WTC11 (cell line): ENCODE data around the gene CCDC51. TPM values are rescaled to one million over a fixed set of nuclear protein-coding genes. Genes with fewer than 3 reads are reported as not detected.

Experiments used
- ATAC-seq: fragments of 200-7000 bp; cut with Tn5 transposase; 2 replicates; pipeline ENCODE4 v1.10.0; 2021; ENCODE audit warnings: mild to moderate bottlenecking, moderate library complexity
- CTCF ChIA-PET: fragments of 300-600 bp; sonication (Branson Sonifier 250); formaldehyde crosslinking; loops from one replicate; lab custom pipeline; 2021; ENCODE audit warnings: antibody characterized with exemption; lab: Charles Lee
- POLR2A ChIA-PET: fragments of 350-600 bp; sonication (Branson Sonifier 250); formaldehyde crosslinking; loops from one replicate; lab custom pipeline; 2021; ENCODE audit warnings: antibody characterized with exemption; lab: Charles Lee
- DNase-seq: peaks from one replicate; pipeline ENCODE4 v3.0.0; 2021; ENCODE audit warnings: low spot score
- H3K27ac Mint-ChIP-seq: 2 replicates; pipeline ENCODE4 v1.8.0; 2021; ENCODE audit warnings: mixed read lengths
- H3K27me3 Mint-ChIP-seq: 2 replicates; pipeline ENCODE4 v1.8.0; 2021; ENCODE audit warnings: low read depth, mild to moderate bottlenecking, moderate library complexity, mixed read lengths
- H3K36me3 Mint-ChIP-seq: 2 replicates; pipeline ENCODE4 v1.8.0; 2021; ENCODE audit warnings: mixed read lengths
- H3K4me1 Mint-ChIP-seq: 2 replicates; pipeline ENCODE4 v1.8.0; 2022; ENCODE audit warnings: mixed read lengths
- H3K4me3 Mint-ChIP-seq: 2 replicates; pipeline ENCODE4 v1.8.0; 2021; ENCODE audit warnings: mild to moderate bottlenecking, moderate library complexity, mixed read lengths
- H3K9me3 Mint-ChIP-seq: 2 replicates; pipeline ENCODE4 v1.8.0; 2021; ENCODE audit warnings: mixed read lengths
- ATF6 ChIP-seq: sonication (generic); formaldehyde crosslinking; IDR thresholded peaks from 2 replicates; pipeline ENCODE4 v1.8.1; 2023; ENCODE audit warnings: mild to moderate bottlenecking, missing genetic modification reagents
- CREB1 ChIP-seq: sonication (generic); formaldehyde crosslinking; IDR thresholded peaks from 2 replicates; pipeline ENCODE4 v1.8.0; 2023; ENCODE audit warnings: mild to moderate bottlenecking, missing genetic modification reagents
- ERG ChIP-seq: fragments of 250-450 bp; sonication (Bioruptor Pico); IDR thresholded peaks from 2 replicates; pipeline ENCODE4 v1.8.0; 2021; ENCODE audit warnings: mild to moderate bottlenecking
- FOXJ3 ChIP-seq: sonication (generic); formaldehyde crosslinking; IDR thresholded peaks from 2 replicates; pipeline ENCODE4 v1.9.0; 2021; ENCODE audit warnings: missing genetic modification reagents, mild to moderate bottlenecking, borderline replicate concordance
- FOXK1 ChIP-seq: sonication (generic); formaldehyde crosslinking; IDR thresholded peaks from 2 replicates; pipeline ENCODE4 v1.8.0; 2022; ENCODE audit warnings: mild to moderate bottlenecking, moderate library complexity, missing genetic modification reagents
- FOXP1 ChIP-seq: sonication (generic); formaldehyde crosslinking; IDR thresholded peaks from 2 replicates; pipeline ENCODE4 v1.8.0; 2022; ENCODE audit warnings: missing genetic modification reagents, mild to moderate bottlenecking, moderate library complexity, borderline replicate concordance
- JAZF1 ChIP-seq: fragments of 250-450 bp; sonication (Bioruptor Pico); IDR thresholded peaks from 2 replicates; pipeline ENCODE4 v1.9.0; 2021; ENCODE audit warnings: moderate library complexity, mild to moderate bottlenecking, inconsistent platforms
- KAT7 ChIP-seq: sonication (generic); formaldehyde crosslinking; IDR thresholded peaks from 2 replicates; pipeline ENCODE4 v1.8.1; 2023; ENCODE audit warnings: missing genetic modification reagents, mild to moderate bottlenecking, borderline replicate concordance
- OVOL2 ChIP-seq: fragments of 250-450 bp; sonication (Bioruptor Pico); IDR thresholded peaks from 2 replicates; pipeline ENCODE4 v1.9.0; 2021; ENCODE audit warnings: mild to moderate bottlenecking, borderline replicate concordance
- PRRX2 ChIP-seq: fragments of 250-450 bp; sonication (Bioruptor Pico); IDR thresholded peaks from 2 replicates; pipeline ENCODE4 v1.8.0; 2021; ENCODE audit warnings: mild to moderate bottlenecking
- SMAD3 ChIP-seq: sonication (generic); formaldehyde crosslinking; IDR thresholded peaks from 2 replicates; pipeline ENCODE4 v1.8.0; 2022; ENCODE audit warnings: missing genetic modification reagents, mild to moderate bottlenecking, borderline replicate concordance
- TEAD1 ChIP-seq: sonication (generic); formaldehyde crosslinking; IDR thresholded peaks from 2 replicates; pipeline ENCODE4 v1.8.0; 2022; ENCODE audit warnings: mild to moderate bottlenecking, missing genetic modification reagents
- ZNF121 ChIP-seq: sonication (generic); formaldehyde crosslinking; IDR thresholded peaks from 2 replicates; pipeline ENCODE4 v1.8.0; 2023; ENCODE audit warnings: missing genetic modification reagents
- ZNF423 ChIP-seq: fragments of 250-450 bp; sonication (Bioruptor Pico); IDR thresholded peaks from 2 replicates; pipeline ENCODE4 v2.1.2; 2022; ENCODE audit warnings: mild to moderate bottlenecking, moderate library complexity
- total RNA-seq: library from RNA; stranded (reverse); gene quantifications from 3 replicates; pipeline ENCODE4 v1.2.3, GENCODE V29; 2021
- TF ChIP-seq, protein P1 (sequence below): sonication (generic); formaldehyde crosslinking; IDR thresholded peaks from 2 replicates; pipeline ENCODE4 v1.8.0; 2022; ENCODE audit warnings: mild to moderate bottlenecking, missing genetic modification reagents
- TF ChIP-seq, protein P2 (sequence below): sonication (generic); formaldehyde crosslinking; IDR thresholded peaks from 2 replicates; pipeline ENCODE4 v1.8.1; 2023; ENCODE audit warnings: mild to moderate bottlenecking, missing genetic modification reagents, borderline replicate concordance
- TF ChIP-seq, protein P3 (sequence below): sonication (generic); formaldehyde crosslinking; IDR thresholded peaks from 2 replicates; pipeline ENCODE4 v1.8.0; 2023; ENCODE audit warnings: mild to moderate bottlenecking, missing genetic modification reagents
- TF ChIP-seq, protein P4 (sequence below): sonication (generic); formaldehyde crosslinking; IDR thresholded peaks from 2 replicates; pipeline ENCODE4 v1.8.0; 2022; ENCODE audit warnings: mild to moderate bottlenecking, missing genetic modification reagents

The CCDC51 gene
- total RNA-seq, 1 experiment from 2014 or later = 25.1 TPM

DNA sequence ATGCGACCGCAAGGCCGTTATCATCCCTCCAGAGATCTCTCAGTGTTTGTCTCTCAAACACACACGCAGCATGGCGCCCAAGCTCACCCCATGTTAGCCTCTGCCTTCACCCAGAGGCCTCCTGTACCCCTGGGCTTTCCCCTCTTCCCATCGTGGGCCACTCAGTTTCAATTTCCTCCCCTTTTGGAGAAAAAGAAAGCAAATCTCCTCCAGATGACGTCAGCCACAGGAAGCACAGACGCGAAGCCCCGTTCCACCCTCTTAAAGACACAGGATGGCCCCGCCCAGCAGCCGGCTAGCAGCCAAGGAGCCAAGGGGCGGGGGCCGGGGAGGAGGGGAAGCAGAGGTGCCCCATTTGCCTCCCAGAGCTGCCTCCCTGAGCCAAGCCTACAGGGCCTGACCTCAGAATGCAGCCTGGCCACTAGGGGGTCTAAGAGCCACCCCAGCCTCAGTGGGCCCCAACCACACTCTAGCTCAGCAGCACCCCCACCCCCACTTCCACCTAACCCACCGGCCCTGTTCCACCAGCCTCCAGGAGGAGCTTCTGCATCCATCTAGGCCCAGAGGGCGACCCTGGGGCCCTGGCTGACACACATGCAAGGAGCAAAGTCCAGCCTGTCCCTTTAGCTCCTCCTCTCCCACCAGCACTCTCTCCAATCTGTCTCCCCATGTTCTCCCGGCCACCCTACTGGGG is 33.2 kb upstream of the CCDC51 start (continued):
- TF ChIP-seq ZNF423 (CRISPR knock-in tag) = peak; percentile 90
- TF ChIP-seq FOXP1 = peak; percentile 60; the same call in 1 of the 2 replicates
- TF ChIP-seq CREB1 (CRISPR knock-in tag) = no peak
- TF ChIP-seq, protein P1, sequence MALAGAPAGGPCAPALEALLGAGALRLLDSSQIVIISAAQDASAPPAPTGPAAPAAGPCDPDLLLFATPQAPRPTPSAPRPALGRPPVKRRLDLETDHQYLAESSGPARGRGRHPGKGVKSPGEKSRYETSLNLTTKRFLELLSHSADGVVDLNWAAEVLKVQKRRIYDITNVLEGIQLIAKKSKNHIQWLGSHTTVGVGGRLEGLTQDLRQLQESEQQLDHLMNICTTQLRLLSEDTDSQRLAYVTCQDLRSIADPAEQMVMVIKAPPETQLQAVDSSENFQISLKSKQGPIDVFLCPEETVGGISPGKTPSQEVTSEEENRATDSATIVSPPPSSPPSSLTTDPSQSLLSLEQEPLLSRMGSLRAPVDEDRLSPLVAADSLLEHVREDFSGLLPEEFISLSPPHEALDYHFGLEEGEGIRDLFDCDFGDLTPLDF = 0 out of 2 replicates have a peak, but pooled peaks have one; percentile 18
- peak; percentile 78; the same call in 1 of the 2 replicates for TF ChIP-seq TEAD1 (CRISPR knock-in tag)
- no peak for TF ChIP-seq JAZF1 (CRISPR knock-in tag)
- TF ChIP-seq ERG (CRISPR knock-in tag) = no peak
- TF ChIP-seq, all 79 proteins: peak for 11

DNA sequence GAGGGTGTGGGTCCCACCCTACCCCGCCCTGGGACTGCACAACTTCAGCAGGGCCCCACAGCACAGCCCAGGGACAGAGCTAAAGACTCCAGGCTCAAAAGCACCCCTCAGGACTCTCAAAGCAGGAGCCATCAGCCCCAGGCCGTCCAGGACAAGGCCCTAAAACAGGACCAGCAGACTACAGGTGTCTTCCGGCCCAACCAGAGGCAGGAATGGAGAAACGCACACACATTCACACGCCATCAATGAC is 32.7 kb upstream of the CCDC51 start:
- H3K4me3 Mint-ChIP-seq = peak overlapping the region; percentile 91
- H3K4me1 Mint-ChIP-seq = peaks cover 27% of the 10 kb centered on the region
- TF ChIP-seq TEAD1 (CRISPR knock-in tag) (no peak), FOXJ3 (CRISPR knock-in tag) (no peak), PRRX2 (CRISPR knock-in tag) (no peak), FOXK1 (CRISPR knock-in tag) (no peak), FOXP1 (no peak), SMAD3 (CRISPR knock-in tag) (no peak), KAT7 (CRISPR knock-in tag) (no peak), OVOL2 (CRISPR knock-in tag) (no peak)
- TF ChIP-seq, protein P2, sequence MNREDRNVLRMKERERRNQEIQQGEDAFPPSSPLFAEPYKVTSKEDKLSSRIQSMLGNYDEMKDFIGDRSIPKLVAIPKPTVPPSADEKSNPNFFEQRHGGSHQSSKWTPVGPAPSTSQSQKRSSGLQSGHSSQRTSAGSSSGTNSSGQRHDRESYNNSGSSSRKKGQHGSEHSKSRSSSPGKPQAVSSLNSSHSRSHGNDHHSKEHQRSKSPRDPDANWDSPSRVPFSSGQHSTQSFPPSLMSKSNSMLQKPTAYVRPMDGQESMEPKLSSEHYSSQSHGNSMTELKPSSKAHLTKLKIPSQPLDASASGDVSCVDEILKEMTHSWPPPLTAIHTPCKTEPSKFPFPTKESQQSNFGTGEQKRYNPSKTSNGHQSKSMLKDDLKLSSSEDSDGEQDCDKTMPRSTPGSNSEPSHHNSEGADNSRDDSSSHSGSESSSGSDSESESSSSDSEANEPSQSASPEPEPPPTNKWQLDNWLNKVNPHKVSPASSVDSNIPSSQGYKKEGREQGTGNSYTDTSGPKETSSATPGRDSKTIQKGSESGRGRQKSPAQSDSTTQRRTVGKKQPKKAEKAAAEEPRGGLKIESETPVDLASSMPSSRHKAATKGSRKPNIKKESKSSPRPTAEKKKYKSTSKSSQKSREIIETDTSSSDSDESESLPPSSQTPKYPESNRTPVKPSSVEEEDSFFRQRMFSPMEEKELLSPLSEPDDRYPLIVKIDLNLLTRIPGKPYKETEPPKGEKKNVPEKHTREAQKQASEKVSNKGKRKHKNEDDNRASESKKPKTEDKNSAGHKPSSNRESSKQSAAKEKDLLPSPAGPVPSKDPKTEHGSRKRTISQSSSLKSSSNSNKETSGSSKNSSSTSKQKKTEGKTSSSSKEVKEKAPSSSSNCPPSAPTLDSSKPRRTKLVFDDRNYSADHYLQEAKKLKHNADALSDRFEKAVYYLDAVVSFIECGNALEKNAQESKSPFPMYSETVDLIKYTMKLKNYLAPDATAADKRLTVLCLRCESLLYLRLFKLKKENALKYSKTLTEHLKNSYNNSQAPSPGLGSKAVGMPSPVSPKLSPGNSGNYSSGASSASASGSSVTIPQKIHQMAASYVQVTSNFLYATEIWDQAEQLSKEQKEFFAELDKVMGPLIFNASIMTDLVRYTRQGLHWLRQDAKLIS (CRISPR knock-in tag) = no peak
- CTCF ChIA-PET = interaction anchor here (0.6 to 6.3 kb wide), 28 partner anchors 8 to 267 kb away, joined by 3 to 168 read pairs (median 7); partner anchors contain the start of genes ATRIP, CCDC51, PFKFB4 and SHISA5
- POLR2A ChIA-PET = interaction anchor here (1.1 to 3.3 kb wide), 10 partner anchors 17 to 190 kb away, joined by 3 to 21 read pairs (median 6); partner anchors contain the start of genes ATRIP, CCDC51, CELSR3 and PFKFB4
- peak; percentile 1 for ATAC-seq
- peak; percentile 46 for DNase-seq
- no peaks in the 10 kb centered on the region; the same call in none of the 2 replicates for H3K27me3 Mint-ChIP-seq
- H3K9me3 Mint-ChIP-seq = no peaks in the 10 kb centered on the region
- peaks cover 17% of the 10 kb centered on the region for H3K36me3 Mint-ChIP-seq
- H3K27ac Mint-ChIP-seq = peak overlapping the region; percentile 99

- Mint-ChIP-seq H3K9me3 (no peaks in the 10 kb centered on the region), H3K4me3 (no peak overlapping the region), H3K4me1 (peaks cover 34% of the 10 kb centered on the region), H3K36me3 (peaks cover 19% of the 10 kb centered on the region; the same call in 1 of the 2 replicates), H3K27me3 (no peaks in the 10 kb centered on the region; the same call in 1 of the 2 replicates), H3K27ac (peak overlapping the region; percentile 79; the same call in 1 of the 2 replicates)
- ATAC-seq (no peak), DNase-seq (no peak)
- ChIA-PET CTCF (interaction anchor here (1.0 to 2.8 kb wide), 4 partner anchors 34 to 79 kb away, joined by 3 to 10 read pairs (median 4); no protein-coding TSS in a partner anchor), POLR2A (no interaction called here)
- TF ChIP-seq FOXK1 (CRISPR knock-in tag) (no peak), ZNF423 (CRISPR knock-in tag) (no peak), FOXP1 (no peak), ATF6 (CRISPR knock-in tag) (no peak), ZNF121 (no peak)
- TF ChIP-seq, protein P3, sequence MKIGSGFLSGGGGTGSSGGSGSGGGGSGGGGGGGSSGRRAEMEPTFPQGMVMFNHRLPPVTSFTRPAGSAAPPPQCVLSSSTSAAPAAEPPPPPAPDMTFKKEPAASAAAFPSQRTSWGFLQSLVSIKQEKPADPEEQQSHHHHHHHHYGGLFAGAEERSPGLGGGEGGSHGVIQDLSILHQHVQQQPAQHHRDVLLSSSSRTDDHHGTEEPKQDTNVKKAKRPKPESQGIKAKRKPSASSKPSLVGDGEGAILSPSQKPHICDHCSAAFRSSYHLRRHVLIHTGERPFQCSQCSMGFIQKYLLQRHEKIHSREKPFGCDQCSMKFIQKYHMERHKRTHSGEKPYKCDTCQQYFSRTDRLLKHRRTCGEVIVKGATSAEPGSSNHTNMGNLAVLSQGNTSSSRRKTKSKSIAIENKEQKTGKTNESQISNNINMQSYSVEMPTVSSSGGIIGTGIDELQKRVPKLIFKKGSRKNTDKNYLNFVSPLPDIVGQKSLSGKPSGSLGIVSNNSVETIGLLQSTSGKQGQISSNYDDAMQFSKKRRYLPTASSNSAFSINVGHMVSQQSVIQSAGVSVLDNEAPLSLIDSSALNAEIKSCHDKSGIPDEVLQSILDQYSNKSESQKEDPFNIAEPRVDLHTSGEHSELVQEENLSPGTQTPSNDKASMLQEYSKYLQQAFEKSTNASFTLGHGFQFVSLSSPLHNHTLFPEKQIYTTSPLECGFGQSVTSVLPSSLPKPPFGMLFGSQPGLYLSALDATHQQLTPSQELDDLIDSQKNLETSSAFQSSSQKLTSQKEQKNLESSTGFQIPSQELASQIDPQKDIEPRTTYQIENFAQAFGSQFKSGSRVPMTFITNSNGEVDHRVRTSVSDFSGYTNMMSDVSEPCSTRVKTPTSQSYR = no peak
- TF ChIP-seq, protein P4, sequence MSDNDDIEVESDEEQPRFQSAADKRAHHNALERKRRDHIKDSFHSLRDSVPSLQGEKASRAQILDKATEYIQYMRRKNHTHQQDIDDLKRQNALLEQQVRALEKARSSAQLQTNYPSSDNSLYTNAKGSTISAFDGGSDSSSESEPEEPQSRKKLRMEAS = no peak
Observed at GRCh38 chr3:48470286-48470685, 30.4 kb upstream of the CCDC51 start.
